GM10847 (cell line): ENCODE data around the gene MRRF.

Experiments used
- POLR2A ChIP-seq: IDR thresholded peaks from 2 replicates; pipeline ENCODE4 v1.6.1; 2011; ENCODE audit not compliant: insufficient read length; ENCODE audit errors: extremely low read depth

The MRRF gene

DNA sequence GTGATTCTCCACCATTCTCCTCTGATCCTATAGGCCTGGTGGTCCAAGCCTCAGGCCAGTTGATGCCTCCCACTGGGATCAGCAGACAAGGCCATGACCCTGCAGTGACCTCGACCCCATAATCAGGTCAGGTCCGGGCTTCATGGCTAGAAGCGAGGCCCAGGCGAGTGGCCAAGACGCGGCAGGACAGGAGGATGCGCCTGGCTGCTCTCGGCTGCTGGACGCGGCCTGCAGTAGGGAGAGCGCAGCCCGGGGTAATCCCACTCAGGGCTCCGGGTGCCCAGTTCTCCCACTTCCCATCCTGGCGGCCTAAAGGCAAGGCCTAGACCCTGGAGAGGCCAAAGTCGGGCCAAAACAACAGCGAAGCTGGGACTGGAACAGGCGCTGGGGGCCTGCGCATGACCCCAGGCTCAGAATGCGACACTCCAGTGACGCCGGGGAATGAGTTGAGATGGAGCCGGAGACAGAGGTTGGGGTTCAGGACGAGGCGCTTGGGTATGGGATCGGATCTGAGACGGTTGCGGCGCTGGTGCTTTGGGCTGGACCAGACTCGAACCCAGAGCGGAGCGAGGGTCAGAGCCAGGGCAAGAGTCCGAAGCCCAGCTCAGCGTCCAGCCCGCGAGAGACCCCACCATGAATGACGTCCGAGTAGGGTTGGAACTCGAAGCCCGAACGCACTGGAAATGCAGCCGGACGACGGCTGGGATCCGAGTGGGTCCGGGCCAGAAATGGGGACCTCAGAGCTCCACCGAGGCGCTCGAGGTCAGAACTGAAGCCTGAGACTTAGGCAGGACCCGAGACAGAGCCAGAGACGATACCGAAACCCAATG lies 39.2 kb upstream of the MRRF start:
- no peak for TF ChIP-seq POLR2A

DNA sequence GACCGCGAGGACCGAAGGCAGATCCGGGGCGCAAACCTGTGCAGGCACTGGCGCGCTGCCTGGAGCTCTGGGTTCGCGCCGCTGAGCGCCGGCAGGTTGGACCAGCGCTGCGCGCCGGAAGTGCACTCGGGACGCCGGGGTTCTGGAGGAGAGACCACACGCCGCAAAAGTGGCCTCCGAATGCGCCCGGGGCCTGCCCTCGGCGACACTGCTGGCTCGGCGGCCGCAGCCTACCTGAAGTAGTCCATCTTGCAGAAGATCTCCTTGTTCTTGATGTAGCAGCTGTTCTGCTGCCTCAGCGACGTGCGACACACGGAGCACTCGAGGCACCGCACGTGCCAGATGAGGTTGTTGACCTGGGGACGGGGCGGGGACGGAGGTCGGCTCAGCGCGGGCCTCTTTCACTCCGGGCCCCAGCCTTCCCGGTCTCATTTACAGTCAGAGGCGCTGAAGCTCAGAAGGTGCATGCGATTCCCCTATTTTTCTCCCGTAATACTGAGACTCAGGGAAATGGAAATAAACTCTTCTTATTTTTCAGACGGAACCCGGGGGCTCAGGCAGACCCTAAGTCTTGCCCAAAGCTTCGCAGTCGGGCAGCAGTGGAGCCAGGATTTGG lies 38.4 kb upstream of the MRRF start:
- TF ChIP-seq POLR2A, result no peak

DNA sequence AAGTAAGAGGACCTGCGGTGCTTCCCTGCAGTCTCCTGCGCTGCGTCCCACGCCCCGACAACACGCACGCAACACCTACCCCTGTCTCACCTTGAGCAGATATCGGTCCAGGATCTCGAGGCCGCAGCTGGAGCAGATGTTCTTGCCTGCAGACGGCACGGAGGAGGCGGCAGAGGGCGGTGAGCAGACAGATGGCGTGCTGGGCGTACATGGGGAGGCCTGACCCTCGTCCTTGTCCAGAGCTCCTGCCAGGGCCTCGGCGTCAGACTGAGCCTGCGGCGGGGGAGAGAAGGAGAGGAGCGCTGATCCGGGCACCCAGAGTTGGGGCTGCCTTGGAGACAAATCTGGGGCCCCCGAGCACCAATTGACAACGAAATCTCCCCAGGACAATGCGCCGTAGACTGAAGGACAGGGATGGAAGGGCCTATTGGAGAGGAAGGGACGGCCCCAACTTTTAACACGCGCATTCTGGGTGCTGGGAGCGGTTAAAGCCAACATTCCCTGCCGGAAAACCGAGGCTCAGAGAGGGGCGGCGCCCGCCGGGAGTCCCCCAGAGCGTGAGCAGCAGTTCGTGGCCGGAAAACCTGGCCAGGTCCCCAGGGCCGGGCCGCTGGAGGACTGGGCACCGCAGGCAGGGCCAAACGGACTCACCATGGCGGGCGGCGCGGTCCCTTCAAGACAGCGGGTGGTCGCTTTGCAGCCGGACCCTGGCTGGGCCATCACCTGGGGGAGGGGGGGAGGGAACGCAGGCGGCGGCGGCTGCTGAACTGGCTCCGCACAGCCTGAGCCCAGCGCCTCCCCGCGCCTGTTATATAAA lies 37.7 kb upstream of the MRRF start:
- TF ChIP-seq POLR2A, result no peak

DNA sequence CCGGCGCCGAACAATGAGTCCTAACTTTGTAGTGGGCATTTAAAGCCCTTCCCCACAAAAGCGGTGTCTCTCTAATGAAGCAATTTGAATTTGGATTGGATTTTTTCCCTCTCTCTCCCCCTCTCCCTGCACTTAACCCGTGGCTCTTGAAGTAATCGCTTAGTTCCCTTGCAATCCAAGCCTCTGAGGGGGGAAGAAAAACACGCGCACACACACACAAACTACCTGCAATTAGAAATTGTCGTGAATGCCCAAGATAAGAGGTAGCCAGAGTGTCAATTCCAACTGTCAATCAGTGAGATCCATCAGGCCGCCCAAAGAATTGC lies 37.1 kb upstream of the MRRF start:
- TF ChIP-seq POLR2A, result no peak

DNA sequence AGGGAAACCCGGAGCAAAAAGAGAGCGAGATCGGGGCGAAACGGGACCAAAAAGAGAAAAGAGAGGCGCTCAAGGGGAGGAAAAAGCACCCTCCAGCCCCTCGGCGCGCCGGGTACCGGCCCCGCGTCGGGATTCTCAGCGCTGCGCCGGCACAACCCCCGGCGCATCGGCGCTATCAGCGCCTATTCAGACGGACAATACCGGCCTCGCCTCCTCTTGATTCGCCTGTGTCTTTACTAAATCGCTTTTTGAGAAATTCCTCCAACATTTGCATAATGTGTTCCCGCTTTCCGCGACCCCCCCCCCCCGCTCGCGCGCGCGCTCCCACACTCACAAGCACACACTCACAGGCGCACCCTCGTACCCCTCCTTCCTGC lies 36.5 kb upstream of the MRRF start:
- no peak for TF ChIP-seq POLR2A

DNA sequence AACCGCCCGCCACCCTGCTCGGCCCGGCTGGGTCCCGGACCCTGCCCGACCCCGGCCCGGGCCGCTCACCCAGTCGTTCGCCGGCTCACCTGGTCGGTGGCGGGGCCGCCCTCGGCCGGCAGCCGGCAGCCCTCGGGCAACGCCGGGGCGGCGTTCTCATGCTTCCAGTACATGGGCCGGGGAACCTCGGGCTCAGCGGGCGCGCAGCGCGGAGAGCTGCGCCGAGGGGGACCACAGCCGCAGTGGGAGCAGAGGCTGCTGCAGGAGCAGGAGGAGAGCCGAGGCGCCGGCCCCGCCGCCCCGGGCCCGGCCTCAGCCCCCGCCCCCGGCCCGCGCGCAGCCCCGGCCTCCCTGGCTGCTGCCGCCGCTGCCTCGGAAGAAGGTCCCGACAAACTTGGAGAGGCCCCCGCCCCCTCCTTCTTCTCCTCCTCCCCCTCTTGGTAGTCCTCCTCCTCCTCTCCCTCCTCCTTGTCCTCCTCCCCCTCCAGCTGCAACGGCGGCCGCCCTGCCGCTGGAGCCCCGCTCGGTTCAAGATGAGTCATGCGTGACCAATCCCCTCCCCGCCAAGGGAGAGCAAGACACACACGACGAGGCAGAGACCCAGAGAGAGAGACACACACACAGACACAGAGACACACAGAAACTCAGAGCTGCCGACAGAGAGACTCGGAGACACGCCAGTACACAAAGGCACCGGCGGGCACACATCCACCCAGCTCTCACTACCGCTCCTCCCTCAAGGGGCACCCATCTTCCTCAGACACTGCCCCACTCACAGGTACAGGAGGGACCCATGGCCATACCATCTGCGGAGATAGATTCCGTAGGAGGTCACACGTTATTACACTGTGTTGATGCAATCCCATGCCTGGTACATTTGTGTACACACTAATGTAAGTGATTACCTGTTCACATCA lies 35.9 kb upstream of the MRRF start, which contains the start of gene LHX6:
TSS of gene LHX6 (minus strand) at position 390 of the 917 bp plus-strand sequence. CDS start at position 173, 217 bp downstream.
- no peak for TF ChIP-seq POLR2A

DNA sequence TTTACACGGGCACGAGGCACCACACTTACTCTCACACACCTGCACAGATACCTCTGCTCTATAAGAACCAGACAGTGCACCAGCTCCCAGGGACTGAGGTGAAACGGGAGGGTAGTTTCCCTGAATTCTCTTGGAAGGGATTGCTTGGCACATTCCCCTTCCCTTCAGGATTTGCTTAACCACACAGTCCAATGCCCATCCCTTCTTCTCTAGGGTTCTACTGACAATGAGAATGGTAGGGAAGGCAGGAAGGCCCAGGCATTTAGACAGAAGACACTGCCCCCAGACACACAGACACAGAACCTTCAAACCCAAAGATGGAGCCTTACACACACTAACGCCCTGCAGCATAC lies 35.2 kb upstream of the MRRF start:
- no peak for TF ChIP-seq POLR2A

DNA sequence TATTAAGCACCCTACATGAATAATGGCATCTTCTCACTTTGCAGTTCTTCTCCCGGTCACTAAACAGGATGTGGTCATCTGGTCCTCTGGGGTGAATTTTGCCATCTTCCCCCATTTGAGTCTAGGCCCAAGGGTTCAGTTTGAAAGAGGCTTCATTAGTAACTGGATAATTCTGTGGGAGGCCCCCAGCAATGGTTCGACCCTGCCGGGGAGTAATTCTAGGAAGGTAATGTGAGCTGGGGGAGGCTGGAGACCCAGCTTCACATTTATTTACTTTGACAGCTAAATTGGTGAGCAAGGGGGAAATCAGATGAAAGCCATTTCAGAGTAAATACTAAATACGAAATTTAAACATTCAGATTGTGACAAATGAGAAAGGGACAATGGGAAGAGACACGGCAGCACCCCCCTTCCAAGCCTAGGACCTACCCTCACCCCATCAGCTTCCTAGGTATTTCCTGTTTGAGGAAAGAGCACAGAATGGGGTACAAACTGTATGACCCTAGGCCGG lies 31.8 kb upstream of the MRRF start:
- no peak for TF ChIP-seq POLR2A

DNA sequence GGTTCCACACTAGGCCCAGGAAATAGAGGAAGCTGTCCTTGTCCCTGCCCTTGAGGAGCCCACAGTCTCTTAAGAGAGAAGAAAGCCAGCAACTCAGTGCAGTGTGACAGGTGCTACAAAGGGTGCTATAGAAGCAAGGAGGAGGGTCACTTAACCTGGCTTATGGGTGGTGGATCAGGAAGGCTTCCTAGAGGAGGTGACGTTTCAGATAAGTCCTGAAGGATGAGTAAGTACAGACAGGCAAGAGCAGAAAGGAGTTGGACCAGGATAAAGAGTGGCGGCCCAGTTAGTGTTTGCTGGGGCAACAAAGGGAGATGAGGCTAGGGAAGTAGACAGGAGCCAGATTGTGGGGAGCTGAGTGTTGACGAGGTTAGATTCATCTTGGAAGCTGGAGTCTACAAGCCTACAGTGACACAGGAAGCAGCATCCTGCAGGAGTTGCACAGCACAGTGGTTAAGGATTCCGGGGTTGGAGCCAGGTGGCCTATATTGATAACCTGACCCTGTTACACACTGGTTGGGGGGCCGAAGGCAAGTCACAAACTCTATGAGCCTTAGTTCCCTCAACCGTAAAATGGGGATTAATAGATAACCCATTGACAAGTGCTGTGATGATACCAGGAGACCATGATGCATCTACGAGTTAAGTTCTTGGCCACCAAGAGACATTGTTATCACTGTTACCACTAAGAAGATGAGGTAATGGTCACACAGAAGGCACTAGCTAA lies 30.5 kb upstream of the MRRF start:
- TF ChIP-seq POLR2A, result no peak

DNA sequence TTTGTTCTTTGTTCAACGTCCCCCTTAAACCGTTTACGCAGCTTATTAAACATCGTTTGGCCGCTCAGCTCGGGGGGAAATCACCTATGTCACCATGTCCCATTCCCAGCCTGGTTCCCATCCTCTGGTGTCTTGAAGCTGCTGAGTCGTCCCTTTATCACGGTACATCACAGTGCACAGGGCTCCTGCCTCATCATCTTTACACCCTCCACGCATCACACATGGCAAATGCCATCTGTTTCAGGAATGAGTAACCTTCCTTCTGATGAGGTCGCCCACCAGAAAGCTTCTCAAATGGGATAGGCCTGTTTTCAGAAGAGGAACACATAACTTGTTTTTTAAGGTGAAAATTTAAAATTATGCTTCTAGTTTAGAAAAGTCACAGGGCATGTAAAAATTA lies 28.0 kb upstream of the MRRF start:
- TF ChIP-seq POLR2A, result no peak

DNA sequence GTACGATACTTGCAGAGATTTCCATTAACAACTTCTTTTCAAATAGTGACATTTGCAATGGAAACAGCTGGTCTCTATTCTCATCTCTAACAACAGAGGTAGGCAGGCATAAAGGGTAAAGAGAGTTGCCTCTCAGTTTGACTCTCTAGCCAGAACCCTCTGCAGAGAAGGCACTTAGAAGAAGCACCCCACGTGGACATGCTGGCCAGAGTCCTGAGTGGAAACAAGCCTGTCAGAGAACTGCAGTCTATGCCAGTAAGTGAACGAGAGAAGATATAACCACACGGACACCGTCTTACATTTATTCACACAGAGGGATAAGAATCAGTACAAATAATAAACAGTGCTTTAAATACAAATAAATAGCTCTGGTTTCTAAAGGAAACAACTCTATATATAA lies 25.0 kb upstream of the MRRF start:
- TF ChIP-seq POLR2A, result no peak

DNA sequence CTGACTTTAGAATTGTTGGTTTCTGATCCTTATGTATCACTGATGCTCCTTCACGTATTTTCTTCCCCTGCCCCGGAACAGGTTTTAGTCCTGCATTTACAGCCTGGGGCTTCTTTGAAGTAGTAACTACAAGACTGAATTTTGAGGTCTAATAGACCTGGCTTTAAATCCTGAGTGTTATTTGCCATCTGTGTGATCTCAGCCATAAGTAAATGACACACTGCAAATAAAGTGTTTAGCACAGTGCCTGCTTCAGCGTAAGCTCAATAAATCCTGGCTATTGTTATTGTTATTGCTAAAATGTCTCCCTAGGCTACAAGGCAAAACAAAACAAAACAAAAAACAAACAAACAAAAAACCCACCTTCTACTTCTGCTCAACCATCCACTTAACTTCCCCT lies 20.3 kb upstream of the MRRF start:
- TF ChIP-seq POLR2A, result no peak

DNA sequence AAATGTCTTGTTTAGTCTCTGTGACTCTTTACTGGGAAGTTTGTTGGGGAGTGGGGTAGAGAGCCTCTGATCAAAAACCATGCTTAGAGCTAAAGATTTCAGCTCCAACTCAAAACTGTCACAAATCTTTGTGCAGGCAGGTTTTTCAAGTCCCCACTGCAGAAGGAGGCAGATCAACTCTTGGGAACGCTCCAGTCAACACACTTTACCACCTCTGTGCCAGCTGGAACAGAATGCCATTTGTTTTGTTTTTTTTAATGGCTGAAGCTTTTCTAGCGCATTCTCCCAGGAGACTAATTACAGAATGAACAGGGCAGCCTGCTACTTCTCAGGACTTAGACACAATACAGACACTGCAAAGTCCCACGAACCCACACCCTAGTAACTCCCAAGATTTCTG lies 18.0 kb upstream of the MRRF start:
- TF ChIP-seq POLR2A, result no peak

DNA sequence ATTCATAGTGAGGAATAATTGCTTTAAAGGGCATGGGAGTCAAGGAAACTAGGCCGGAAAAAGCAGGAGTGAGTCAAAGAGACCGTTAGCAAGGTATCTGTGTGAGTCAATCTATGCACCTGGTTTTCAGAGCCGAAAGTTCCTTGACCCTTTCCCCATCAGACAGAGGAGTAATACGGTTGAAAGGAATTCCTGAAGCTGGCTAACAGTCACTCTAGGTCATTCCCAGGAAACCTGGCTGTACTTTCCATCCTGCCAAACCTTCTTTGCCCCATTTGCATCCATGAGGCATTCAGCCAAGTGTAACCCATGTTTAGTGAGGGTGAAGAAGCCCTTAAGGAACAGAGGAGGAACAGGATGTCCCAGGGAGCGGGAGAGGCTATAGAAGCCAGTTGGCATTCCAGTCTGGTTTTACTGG lies 16.2 kb upstream of the MRRF start:
- no peak for TF ChIP-seq POLR2A
